C4-2B (cell line): ENCODE results near the gene MLLT10.

Experiments
- ZFX ChIP-seq: fragments of 450-650 bp; IDR thresholded peaks from 2 replicates; pipeline ENCODE4 v1.6.1; 2017
- TF ChIP-seq, protein P1 (sequence below): fragments of 450-650 bp; conservative IDR thresholded peaks from 2 replicates; pipeline ENCODE4 v1.5.1; 2017; ENCODE audit warnings: mild to moderate bottlenecking

DNA sequence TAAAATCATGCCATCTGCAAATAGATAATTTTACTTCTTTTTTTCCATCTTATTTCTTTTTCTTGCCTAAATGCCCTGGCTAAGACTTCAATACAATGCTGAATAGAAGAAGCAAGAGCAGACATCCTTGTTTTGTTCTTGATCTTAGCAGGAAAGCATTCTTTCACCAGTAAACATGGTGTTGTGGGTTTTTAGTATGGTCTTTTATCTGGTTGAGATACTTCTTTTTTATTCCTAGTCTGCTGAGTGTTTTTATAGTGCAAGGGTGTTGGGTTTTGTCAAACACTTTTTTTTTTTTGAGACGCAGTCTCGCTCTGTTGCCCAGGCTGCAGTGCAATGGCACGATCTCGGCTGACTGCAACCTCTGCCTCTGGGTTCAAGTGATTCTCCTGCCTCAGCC lies 237.2 kb downstream of the MLLT10 start:
- TF ChIP-seq, protein P1, sequence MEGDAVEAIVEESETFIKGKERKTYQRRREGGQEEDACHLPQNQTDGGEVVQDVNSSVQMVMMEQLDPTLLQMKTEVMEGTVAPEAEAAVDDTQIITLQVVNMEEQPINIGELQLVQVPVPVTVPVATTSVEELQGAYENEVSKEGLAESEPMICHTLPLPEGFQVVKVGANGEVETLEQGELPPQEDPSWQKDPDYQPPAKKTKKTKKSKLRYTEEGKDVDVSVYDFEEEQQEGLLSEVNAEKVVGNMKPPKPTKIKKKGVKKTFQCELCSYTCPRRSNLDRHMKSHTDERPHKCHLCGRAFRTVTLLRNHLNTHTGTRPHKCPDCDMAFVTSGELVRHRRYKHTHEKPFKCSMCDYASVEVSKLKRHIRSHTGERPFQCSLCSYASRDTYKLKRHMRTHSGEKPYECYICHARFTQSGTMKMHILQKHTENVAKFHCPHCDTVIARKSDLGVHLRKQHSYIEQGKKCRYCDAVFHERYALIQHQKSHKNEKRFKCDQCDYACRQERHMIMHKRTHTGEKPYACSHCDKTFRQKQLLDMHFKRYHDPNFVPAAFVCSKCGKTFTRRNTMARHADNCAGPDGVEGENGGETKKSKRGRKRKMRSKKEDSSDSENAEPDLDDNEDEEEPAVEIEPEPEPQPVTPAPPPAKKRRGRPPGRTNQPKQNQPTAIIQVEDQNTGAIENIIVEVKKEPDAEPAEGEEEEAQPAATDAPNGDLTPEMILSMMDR = no peak
- no peak for TF ChIP-seq ZFX
